ENCODE measurements around the gene PCYT2.

Gene PCYT2

DNA sequence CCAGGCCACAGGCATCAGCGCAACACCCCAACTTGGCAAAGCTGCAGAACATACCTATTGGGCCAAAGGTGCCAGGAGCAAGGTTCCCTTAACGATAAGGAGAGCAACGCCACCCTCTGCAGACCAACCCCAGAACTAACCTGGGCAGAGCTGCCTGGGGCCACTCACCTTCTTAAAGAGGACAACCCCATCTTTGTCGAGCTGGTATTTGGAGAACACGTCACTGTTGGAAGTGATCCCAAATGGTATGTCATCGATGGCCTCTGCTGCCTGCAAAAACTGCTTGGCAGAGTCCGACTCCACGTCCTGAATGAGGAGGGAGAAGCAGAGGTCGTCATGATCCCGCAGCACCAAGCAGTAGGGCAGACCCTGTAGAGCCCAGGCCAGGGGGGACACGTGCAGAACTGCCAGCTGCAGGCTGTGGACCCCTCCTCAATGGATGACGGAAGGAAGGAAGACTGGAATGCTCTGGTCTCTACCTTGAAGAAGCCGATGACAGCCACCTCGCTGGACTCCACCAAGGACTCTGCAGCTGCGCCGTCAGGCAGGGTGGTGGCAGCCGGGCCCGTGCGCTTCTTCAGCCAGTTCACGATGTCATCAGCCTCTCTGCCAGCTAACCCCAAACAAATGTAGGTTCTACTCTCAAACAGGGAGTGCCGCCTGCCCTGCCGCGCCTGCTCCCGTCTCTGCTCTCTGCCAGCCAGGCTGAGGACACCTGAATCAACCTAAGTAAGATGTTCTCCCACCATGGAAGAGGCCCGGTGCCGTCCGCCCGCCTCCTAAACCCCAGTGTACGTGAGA lies 56.0 kb downstream of the PCYT2 start:
- ATAC-seq: no peak
- TF ChIP-seq RARB (CRISPR knock-in tag; IDR thresholded peaks at IDR 0.05) (no peak), ISL1 (CRISPR knock-in tag; IDR thresholded peaks at IDR 0.05) (no peak), CSDC2 (CRISPR knock-in tag; IDR thresholded peaks at IDR 0.05) (no peak), ZNF565 (CRISPR knock-in tag; conservative IDR thresholded peaks at IDR 0.05; ENCODE audit: low read depth) (no peak), GLIS3 (CRISPR knock-in tag; IDR thresholded peaks at IDR 0.05) (no peak), BACH2 (CRISPR knock-in tag; IDR thresholded peaks at IDR 0.05; ENCODE audit: borderline replicate concordance) (no peak), ESRRG (CRISPR knock-in tag; IDR thresholded peaks at IDR 0.05) (no peak), ZFP3 (CRISPR knock-in tag; IDR thresholded peaks at IDR 0.05) (no peak), ZNF8 (CRISPR knock-in tag; IDR thresholded peaks at IDR 0.05) (no peak), PPARA (CRISPR knock-in tag; IDR thresholded peaks at IDR 0.05; ENCODE audit: borderline replicate concordance) (no peak), ZNF70 (CRISPR knock-in tag; IDR thresholded peaks at IDR 0.05) (no peak), ZFP30 (CRISPR knock-in tag; IDR thresholded peaks at IDR 0.05) (no peak), TOX (CRISPR knock-in tag; IDR thresholded peaks at IDR 0.05; ENCODE audit: borderline replicate concordance) (no peak)
- TF ChIP-seq, protein P1, sequence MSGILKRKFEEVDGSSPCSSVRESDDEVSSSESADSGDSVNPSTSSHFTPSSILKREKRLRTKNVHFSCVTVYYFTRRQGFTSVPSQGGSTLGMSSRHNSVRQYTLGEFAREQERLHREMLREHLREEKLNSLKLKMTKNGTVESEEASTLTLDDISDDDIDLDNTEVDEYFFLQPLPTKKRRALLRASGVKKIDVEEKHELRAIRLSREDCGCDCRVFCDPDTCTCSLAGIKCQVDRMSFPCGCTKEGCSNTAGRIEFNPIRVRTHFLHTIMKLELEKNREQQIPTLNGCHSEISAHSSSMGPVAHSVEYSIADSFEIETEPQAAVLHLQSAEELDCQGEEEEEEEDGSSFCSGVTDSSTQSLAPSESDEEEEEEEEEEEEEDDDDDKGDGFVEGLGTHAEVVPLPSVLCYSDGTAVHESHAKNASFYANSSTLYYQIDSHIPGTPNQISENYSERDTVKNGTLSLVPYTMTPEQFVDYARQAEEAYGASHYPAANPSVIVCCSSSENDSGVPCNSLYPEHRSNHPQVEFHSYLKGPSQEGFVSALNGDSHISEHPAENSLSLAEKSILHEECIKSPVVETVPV (CRISPR knock-in tag; IDR thresholded peaks at IDR 0.05): no peak
- TF ChIP-seq, protein P2, sequence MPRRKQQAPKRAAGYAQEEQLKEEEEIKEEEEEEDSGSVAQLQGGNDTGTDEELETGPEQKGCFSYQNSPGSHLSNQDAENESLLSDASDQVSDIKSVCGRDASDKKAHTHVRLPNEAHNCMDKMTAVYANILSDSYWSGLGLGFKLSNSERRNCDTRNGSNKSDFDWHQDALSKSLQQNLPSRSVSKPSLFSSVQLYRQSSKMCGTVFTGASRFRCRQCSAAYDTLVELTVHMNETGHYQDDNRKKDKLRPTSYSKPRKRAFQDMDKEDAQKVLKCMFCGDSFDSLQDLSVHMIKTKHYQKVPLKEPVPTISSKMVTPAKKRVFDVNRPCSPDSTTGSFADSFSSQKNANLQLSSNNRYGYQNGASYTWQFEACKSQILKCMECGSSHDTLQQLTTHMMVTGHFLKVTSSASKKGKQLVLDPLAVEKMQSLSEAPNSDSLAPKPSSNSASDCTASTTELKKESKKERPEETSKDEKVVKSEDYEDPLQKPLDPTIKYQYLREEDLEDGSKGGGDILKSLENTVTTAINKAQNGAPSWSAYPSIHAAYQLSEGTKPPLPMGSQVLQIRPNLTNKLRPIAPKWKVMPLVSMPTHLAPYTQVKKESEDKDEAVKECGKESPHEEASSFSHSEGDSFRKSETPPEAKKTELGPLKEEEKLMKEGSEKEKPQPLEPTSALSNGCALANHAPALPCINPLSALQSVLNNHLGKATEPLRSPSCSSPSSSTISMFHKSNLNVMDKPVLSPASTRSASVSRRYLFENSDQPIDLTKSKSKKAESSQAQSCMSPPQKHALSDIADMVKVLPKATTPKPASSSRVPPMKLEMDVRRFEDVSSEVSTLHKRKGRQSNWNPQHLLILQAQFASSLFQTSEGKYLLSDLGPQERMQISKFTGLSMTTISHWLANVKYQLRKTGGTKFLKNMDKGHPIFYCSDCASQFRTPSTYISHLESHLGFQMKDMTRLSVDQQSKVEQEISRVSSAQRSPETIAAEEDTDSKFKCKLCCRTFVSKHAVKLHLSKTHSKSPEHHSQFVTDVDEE (CRISPR knock-in tag; IDR thresholded peaks at IDR 0.05): no peak
- TF ChIP-seq, protein P3, sequence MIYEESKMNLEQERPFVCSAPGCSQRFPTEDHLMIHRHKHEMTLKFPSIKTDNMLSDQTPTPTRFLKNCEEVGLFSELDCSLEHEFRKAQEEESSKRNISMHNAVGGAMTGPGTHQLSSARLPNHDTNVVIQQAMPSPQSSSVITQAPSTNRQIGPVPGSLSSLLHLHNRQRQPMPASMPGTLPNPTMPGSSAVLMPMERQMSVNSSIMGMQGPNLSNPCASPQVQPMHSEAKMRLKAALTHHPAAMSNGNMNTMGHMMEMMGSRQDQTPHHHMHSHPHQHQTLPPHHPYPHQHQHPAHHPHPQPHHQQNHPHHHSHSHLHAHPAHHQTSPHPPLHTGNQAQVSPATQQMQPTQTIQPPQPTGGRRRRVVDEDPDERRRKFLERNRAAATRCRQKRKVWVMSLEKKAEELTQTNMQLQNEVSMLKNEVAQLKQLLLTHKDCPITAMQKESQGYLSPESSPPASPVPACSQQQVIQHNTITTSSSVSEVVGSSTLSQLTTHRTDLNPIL (CRISPR knock-in tag; IDR thresholded peaks at IDR 0.05; ENCODE audit: low read depth): no peak
- TF ChIP-seq, protein P4, sequence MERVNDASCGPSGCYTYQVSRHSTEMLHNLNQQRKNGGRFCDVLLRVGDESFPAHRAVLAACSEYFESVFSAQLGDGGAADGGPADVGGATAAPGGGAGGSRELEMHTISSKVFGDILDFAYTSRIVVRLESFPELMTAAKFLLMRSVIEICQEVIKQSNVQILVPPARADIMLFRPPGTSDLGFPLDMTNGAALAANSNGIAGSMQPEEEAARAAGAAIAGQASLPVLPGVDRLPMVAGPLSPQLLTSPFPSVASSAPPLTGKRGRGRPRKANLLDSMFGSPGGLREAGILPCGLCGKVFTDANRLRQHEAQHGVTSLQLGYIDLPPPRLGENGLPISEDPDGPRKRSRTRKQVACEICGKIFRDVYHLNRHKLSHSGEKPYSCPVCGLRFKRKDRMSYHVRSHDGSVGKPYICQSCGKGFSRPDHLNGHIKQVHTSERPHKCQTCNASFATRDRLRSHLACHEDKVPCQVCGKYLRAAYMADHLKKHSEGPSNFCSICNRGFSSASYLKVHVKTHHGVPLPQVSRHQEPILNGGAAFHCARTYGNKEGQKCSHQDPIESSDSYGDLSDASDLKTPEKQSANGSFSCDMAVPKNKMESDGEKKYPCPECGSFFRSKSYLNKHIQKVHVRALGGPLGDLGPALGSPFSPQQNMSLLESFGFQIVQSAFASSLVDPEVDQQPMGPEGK (CRISPR knock-in tag; IDR thresholded peaks at IDR 0.05; ENCODE audit: borderline replicate concordance): no peak

DNA sequence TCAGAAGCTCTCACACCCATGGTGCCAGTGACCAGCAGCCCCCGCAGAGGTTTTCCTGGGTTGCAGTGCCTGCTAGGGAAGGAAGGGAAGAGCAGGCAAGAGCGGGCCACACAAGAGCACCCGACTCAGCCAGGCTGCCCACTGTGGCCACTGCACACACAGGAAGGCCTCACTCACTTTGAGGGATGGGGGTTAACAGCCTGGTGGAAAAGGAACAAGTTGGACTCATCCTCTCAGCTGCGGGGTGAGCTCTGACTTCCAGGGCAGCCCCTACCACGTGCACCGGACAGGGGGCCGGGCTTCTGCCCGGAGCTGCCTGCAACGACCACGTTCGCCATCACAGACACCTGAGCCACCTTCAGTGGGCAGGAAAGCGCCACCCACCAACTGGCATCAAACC lies 59.0 kb downstream of the PCYT2 start:
- TF ChIP-seq GLIS3 (CRISPR knock-in tag; IDR thresholded peaks at IDR 0.05): no peak
- TF ChIP-seq ZNF565 (CRISPR knock-in tag; conservative IDR thresholded peaks at IDR 0.05; ENCODE audit: low read depth): no peak
- no peak for TF ChIP-seq TOX (CRISPR knock-in tag; IDR thresholded peaks at IDR 0.05; ENCODE audit: borderline replicate concordance)
- ATAC-seq: no peak

DNA sequence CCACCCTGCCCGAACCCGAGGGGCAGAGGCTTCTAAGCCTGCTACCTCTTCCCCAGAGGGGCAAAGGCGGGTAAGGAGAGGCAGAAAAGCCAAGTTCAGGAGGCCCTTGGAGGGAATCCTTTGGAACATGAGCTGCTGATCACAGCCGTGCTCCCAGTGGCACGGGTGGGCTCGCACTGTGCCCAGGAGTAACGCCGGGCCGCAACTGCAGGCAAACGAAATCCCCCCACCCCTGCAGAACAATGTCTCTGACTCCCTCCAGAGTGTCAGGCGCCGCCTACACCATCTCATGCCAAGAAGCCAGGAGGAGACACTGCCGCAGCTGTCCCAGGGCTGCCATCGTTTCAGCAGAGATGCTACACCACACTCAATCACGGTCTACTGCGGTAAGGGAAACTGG lies 59.8 kb downstream of the PCYT2 start:
- no peak for ATAC-seq
- TF ChIP-seq ZNF565 (CRISPR knock-in tag; conservative IDR thresholded peaks at IDR 0.05; ENCODE audit: low read depth) (no peak), ISL1 (CRISPR knock-in tag; IDR thresholded peaks at IDR 0.05) (no peak), TCF4 (CRISPR knock-in tag; IDR thresholded peaks at IDR 0.05; ENCODE audit: borderline replicate concordance) (no peak), TOX (CRISPR knock-in tag; IDR thresholded peaks at IDR 0.05; ENCODE audit: borderline replicate concordance) (no peak), PPARA (CRISPR knock-in tag; IDR thresholded peaks at IDR 0.05; ENCODE audit: borderline replicate concordance) (no peak), GLIS3 (CRISPR knock-in tag; IDR thresholded peaks at IDR 0.05) (no peak), BACH2 (CRISPR knock-in tag; IDR thresholded peaks at IDR 0.05; ENCODE audit: borderline replicate concordance) (no peak), RARB (CRISPR knock-in tag; IDR thresholded peaks at IDR 0.05) (no peak), ESRRG (CRISPR knock-in tag; IDR thresholded peaks at IDR 0.05) (no peak)
- TF ChIP-seq, protein P2 (CRISPR knock-in tag; IDR thresholded peaks at IDR 0.05): no peak
- TF ChIP-seq, protein P4 (CRISPR knock-in tag; IDR thresholded peaks at IDR 0.05; ENCODE audit: borderline replicate concordance): no peak
- TF ChIP-seq, protein P3 (CRISPR knock-in tag; IDR thresholded peaks at IDR 0.05; ENCODE audit: low read depth): no peak
- TF ChIP-seq, protein P1 (CRISPR knock-in tag; IDR thresholded peaks at IDR 0.05): no peak

All from SK-N-SH treated with all-trans-retinoic acid at 6 μM for 48 hours (cell line).